GM19239 (cell line): ENCODE data around the gene COBL.

ENCODE experiments used
- DNase-seq: peaks from one replicate; pipeline ENCODE4 v3.0.0; 2011; ENCODE audit warnings: low spot score; ENCODE audit not compliant: insufficient read length
- FAIRE-seq: peaks from 2 replicates; lab custom pipeline; 2011; peaks lifted over from hg19 to GRCh38; lab: Jason Lieb, UNC

COBL gene

DNA sequence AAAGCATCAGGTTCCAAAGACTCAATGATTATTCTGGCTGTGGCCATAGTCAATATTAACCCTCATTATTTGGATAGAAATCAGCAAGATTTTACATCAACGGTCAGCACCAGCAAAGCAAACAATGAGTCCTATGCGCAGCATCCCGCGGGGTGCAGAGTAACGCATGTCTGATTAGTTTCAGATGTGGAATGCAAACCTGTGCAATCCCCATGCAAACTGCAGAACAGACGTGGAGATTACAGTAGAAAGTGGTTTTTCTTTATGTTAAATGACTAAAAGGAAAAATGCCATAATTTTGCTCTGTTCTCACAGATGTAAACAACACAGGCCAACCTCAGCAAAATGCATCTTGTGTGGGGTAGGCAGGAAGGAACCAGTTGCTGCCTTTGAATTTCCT lies 275.8 kb downstream of the COBL start:
- no peak for DNase-seq
- FAIRE-seq = no peak

DNA sequence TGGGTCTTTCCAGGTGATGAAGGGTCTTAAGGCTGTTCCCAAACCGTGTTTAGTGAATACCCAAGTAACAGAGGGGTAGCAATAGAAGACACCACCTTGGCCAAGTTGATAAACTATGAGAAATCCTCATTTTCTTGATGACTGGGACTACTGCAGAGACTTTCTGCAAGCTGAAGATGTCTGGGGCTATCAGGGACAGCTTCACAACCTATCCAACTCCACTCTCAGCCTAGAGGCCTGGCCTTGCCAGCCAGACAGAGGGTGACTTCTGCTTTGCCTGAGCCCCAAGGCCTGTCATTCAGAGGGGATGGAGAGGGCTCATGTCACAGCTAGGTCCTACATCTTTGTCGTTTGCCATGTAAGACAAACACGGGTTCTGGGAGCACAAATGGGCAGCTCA lies 278.0 kb downstream of the COBL start:
- FAIRE-seq (no peak), DNase-seq (no peak)

DNA sequence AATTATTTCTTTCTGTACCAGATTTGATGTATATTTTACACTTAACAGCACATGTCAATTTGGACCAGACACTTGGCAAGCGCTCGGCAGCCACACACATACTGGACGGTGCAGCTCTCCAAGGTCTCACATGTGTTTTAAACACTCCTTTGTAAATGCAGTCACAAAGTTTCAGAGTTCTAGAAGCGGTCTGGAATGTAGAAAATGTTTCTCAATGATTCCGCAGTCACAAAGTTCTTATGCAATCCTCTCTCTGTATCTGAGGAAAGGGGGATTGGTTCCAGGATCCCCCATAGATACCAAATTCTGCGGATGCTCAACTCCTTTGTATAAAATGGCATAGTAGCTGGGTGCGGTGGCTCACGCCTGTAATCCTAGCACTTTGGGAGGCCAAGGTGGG lies 280.9 kb downstream of the COBL start:
- no peak for FAIRE-seq

DNA sequence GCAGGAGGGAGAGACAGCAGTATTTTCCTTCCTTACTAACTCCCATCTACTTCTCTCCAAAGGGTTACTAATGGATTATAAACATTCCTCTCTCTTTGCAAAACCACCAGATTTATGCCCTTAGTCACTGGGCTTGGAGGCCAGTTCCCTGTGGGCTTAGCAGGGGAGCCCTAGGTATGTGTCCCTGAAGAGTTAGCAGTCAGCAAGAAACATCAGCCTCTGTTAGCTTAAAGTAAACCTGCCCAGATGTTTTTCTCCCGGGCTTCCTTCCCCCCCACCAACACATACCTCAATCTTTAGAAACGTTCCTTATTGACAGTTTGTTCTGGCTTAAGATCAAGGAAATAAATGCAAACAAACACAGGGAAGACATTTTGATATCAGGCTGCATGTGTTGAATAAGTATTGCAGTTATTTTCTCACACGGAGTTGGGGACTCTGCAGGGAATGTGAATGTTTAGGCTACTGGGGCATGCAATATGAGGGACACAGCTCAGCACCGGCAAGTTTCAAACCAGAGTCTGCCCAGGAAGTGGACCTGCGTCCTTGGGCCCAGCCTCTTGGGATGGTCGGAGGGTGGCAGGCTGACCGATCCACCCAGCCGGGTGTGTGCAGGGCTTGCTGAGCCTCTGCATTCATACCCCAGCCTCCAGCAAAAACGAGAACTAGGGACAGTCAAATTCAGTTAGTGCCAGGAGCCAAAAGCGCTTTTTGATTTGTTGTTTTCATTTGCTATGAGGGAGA lies 281.9 kb downstream of the COBL start:
- FAIRE-seq (no peak), DNase-seq (no peak)

More for the DNA sequence above, 280.9 kb downstream of the COBL start:
- no peak for DNase-seq

DNA sequence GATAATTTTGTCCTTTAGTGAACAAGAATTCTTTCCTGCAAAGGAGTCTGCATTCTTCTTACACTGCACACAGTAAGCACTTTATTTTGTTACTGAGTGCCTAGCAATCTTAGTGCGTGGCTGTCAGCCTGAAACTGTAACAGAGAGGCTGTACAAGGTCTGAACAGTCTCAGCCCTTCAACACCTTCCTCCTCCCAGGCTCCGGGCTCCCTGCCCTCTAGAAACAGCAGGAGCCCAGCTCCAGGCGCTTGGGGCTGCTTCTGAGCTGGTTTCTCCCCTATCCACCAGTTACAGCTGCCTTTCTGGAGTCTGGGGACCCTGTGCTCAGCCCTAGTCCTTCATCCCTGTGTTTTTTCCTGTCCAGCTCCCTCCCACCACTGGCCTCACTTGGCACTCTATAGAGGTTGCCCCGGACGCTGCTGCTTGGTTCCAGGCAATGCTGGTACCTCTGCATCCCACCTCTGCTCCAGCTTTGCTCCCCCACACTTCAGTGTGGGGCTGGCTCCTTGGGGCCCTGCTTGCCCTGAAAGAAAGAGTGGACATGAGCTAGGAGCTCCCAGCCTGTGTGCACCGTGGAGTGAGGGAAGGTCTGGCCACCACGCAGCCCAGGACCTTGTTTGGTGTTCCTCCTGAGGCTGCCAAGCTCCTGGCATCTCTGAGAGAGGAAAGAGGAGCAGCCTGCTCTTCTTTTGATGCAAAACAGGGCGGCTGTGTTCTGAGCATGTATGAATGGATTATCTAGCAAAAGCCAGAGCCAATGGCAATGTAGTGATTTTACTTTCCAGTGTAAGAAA lies 282.7 kb downstream of the COBL start:
- FAIRE-seq = no peak
- DNase-seq = no peak

DNA sequence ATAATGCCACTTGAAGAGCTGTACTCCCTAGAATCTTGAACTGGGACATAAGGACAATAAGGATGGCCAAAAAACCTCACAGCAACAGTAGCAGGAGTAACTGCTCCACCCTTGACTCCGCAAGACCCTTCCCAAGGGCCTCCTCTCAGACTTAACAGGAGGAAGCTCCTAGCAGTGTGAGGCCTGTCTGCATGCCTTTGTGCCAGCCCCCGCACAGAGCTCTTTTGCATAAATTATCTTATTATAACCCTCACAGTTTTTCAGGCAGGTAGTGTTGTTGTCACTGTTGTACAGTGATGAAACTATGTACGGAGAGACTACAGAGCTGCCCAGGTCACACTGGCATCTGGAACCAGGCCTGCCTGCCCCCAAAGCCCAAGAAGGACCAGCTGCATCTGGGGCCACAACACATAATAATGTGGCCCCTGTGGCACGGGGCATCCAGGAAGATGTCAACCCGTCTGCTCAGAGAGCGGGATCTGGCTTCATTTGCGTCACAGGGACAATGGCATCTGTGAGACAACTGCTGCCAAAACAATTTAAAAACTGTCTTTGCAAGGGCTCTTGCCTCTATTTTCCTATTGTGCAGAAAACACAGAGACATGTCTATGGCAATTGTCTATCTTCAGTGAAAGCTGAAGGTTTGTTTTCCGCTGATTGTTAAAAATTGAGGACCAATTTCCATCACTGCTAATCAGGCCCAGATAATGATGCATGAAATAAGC lies 284.7 kb downstream of the COBL start:
- FAIRE-seq = no peak
- no peak for DNase-seq

DNA sequence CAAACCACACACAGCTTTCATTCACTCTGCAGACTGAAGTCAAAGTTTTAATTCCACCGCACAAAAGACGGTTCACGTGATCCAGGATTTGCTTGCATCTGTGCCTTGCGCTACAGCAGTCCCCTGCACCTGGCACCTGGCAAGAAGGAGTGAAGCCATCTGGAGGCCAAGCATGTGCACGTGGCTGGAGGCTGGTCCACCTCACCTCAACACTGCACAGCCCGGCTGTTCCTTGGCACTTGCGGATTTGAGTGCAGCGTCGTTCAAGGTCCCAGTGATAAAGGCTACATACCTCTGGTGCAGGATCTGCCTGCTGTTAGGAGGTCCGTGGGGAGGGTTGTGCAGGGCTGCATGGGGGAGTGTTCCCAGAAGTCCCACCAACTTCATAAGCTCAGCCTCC lies 285.4 kb downstream of the COBL start:
- FAIRE-seq = no peak
- DNase-seq = no peak

DNA sequence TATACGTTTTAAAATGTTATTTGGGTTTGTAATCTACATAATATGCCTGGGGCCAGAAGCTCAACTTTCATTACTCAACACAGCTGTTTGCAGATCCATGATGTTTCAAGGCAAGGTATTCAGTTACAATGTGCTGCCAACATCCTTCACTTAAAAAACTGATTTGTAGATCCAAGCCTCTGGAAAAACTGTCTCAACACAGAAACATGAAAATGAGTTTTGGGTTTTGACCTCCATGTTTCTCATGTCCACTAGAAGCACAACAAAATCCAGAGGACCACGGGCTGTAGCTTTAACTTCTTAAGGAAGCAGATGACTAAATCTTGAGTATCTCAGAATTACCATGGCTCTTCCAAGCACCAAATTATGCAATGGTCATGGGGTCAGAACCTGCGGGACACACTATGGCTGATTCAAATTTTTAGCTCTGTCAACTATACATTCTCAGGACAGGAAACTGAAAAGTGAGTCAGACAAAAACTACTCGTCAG lies 286.9 kb downstream of the COBL start:
- DNase-seq (no peak), FAIRE-seq (no peak)

DNA sequence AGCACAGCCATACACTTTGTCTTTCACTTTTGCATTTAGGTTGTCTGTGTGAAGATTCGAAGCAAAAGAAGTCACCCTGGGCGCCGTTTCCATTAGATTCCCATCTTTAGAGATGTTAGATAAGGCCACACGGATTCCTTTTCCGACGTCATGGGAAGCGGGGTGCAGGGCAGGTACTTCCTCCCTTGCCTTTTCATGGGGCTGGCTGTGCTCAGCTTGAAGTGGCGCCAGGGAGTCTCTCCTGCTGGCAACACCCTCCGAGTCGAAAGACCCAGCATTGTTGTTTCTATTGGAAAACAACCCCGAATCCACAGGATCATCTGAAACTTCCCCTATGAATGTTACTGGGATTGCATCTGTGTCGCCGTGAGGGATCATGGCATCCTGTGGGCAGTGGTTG lies 287.5 kb downstream of the COBL start:
- no peak for DNase-seq
- FAIRE-seq = no peak

DNA sequence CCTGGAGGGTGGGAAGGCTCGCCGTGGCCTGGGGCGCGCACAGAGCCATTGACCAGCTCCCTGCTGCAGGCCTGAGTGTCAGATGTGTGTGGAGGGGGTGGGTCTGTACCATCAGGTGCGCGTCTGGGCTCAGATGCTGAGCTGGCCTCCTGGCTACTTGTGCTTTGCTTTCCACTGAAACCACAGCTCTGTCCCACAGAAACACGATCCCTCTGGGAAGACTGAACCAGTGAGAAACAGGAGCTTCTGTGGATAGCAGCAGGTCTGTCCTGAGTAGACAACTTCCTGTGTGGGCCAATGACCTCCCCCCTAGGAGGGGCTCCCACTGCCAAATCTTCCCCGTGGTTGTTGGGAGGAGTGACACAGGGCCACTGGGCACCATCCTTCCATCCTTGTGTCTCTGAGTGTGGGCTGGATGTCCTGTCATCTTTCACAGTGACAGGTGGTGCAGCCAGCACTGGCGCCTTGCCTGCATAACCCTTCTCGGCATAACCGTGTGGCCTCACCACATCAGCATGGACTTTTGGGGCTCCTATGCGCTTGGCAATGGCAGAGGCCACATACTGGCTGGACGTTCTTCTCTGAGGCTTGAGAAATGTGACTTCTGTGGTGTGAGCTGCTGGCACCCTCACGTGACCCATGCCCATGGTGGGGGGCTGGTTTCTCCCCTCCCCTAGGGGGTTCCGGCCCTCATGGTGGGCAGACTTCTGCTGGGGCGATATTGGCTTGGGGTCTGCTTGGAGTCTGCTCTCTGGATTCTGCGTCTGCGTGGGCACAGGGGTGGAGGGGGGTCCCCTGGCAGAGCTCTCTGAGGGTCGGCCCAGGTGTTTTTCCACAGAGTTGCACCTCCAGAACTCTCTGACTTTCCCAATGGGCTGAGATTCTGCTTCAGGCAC lies 288.4 kb downstream of the COBL start:
- no peak for DNase-seq
- FAIRE-seq = no peak

DNA sequence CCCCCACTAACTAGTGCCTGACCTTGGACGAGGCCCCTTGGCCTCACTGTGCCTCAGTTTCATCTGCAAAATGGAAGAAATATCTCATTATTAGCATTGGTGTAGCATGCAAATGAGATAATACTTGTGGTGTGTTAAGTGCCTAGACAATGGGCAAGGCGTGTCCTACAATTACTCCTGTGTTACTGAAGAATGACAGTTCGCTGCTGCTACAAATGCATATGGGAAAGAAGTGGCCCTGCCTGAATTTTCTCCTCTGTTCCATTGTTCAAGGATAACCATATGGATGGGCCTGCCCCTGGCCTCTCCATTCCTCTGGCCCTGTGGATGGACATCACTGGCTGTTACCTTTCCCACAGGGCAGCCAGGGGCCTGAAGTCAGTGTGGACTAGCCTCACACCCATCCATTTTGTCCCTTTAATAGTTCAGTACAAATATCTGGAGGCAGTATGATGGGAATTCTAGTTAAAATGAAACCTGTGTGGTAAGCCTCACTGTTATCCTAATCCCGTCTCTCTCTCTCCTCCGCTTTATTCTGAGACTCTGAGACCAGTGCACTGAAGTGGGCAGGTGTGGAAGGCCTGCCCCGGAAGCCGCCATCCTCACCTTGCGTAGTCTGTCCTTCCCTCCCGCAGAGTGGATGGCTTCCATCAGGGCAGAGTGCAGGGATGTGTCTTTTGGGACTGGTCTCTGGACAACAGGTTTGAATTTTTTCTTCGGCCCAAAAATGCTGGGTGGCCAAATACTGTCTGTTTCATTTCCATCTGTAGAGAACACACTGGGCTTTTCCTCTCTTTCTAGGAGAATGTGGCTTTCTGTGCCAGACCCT lies 289.3 kb downstream of the COBL start:
- DNase-seq (no peak), FAIRE-seq (no peak)

DNA sequence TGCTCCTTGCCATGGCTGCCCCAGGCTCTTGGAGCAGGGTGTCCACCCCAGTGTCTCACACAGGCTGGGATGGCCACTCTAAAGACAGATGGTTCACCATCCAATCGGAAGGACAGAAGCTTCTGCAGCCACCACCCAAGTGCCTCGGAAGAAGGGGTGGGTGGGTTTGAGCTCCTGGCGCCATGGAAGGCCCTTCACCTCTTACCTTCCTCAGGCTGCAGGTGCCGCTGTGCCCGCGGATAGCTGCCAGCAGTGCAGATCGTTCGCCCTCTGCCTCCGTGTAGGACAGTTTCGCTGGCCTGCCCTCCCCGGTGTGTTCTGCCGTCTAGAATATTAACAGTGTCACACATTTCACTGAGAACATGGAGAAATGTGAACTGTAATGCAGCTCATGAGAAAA lies 290.3 kb downstream of the COBL start:
- FAIRE-seq = no peak

DNA sequence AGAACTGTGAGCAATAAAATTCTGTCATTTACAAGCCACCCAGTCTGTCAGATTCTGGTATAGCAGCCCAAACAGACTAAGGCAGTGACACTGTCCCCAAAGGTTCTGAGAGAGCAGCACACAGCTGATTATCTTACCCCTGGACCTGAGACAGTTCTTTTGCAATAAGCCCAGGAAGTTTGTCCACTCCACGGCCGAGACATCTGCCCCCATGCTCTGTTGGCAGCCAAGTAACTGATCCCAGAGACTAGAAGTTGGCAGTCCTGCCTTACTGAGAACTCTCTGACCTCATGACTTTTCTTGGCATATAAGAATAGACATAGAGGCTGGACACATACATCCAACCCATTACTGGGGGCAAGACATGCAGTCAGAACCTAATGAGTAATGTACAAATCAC lies 290.9 kb downstream of the COBL start:
- FAIRE-seq = no peak
- no peak for DNase-seq

More for the DNA sequence above, 290.3 kb downstream of the COBL start:
- no peak for DNase-seq

DNA sequence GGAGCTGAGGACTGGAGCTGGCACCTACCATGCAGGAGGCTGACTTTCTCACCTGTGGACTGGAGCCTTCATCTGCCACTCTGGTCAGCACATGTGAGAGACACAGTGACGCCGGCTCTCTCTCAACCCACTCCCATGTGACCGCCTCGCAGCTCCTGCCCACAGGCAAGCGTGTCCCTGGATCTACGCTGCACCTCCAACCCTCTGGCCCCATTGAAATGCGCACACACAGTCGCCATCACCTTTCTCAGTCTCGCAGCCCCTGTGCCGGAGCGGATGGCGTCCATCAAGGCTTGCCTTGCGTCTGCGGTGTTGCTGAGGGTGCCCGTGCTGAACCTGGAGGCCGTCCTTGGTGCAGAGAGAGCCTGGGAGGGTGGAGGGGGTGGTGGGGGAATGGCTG lies 291.7 kb downstream of the COBL start:
- FAIRE-seq (no peak), DNase-seq (no peak)

DNA sequence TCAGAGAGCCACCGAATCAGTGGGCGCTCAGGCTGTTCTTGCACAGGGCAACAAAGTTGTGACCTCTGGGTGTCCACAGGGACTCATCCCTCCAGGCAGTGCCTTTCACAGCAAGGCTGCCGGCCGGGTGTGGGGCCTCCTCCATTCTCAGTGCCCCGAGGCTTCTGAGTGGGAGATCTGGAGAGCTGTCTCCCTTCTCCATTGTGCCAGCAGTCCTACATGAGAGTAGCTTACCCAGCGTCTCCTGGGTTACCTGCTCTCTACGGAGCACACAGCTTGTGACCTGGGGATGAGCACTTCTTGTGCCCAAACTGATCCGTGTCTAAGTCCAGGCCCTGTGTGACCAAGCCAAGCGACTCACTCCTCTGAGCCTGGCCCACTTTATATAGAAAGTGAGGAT lies 293.1 kb downstream of the COBL start:
- no peak for FAIRE-seq
- no peak for DNase-seq

DNA sequence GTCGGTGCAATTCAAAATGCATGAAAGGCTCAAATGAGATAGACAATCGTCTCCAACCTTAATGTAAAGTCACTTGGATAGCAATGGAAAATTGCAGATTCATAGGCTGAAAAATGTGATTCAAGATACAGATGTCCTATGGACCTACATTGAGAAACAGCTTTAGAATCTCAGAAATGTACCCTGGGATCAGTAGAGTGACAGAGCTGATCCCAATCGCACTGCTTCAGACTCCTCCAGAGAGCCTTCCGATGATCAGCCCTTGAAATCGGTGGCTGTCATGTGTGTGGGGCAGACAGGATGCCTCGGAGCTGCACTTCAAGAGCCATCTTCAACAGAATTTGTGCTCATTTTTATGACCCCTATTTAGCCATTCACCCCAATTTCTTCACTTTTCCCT lies 293.8 kb downstream of the COBL start:
- FAIRE-seq = no peak

DNA sequence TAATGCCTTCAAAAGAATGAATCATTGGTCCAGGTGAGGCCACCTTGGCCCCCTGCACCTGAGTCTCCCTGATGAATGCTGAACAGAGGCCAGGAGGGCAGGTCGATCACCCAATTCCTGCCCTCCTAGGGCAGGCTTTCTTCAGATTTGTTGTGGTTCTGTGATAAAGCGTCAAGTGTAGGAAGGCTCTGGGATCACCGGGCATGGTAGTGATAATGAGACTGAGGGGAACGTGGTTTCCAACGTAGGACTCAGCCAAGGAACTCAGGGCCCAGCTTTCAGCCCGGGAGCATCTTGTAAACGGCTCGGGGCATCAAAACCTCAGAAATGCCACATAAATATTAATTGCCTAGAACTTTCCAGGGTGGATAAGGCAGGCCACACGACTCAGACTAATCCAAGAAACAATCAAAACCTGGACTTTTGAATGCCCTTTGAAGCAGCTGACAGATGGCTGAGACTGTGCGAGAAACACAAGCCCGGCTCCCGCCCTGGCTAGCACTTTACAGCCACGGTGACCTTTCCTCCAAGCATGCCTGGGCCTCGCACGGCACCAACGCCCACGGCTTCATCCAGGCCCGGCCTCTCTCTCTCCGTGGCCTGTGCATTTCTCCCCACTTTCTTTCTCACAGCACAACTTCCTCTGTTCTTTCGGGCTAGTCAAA lies 294.6 kb downstream of the COBL start:
- FAIRE-seq = no peak
- no peak for DNase-seq

More for the DNA sequence above, 293.8 kb downstream of the COBL start:
- no peak for DNase-seq

DNA sequence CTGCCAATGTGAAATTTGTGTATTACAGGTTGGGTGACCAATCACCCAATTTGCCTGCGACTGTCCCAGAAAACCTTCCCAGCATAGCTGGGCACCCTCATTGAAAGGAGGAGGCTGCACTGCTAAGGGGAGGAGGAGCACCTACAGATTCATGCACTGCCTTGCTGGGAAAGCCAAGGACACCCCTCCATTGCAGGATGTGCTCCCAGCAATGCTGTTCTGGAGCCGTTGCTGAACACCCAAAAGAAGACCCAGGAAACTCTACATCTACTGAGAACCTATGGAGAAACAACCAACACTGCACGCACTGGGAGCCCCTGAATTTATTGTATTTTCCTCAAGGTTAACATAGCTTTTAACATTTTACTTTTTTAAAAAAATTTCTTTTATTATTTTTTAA lies 295.7 kb downstream of the COBL start:
- no peak for DNase-seq
- FAIRE-seq = no peak
